MM.1S (cell line): ENCODE results near the gene GZMM.

Source experiments
- EZH2 ChIP-seq: fragments of 300-600 bp; sonication (generic); optimal IDR thresholded peaks from 2 replicates; pipeline ENCODE3; 2017; ENCODE audit warnings: low read depth, mild to moderate bottlenecking, antibody characterized with exemption, low read length, mixed read lengths
- EZH2phosphoT487 ChIP-seq: fragments of 300-600 bp; sonication (generic); IDR thresholded peaks from 2 replicates; pipeline ENCODE4 v1.6.1; 2018; ENCODE audit warnings: antibody characterized with exemption, low read length

- TF ChIP-seq EZH2 (no peak), EZH2phosphoT487 (no peak)
Measured at GRCh38 chr19:572743-573518, 29.1 kb downstream of the GZMM start.
